Pancreas (tissue), 10 donors: ENCODE data around the gene ABCD2. TPM values are rescaled to one million over a fixed set of nuclear protein-coding genes. Genes with fewer than 3 reads are reported as not detected.

ENCODE experiments used
- ATAC-seq, 4 donors: fragments of 200-7000 bp; cut with Tn5 transposase; one replicate each; pipeline versions ENCODE4 v1.8.0 to v1.9.1; 2020; ENCODE audit warnings: mild to moderate bottlenecking in 4 of 4, moderate library complexity in 4 of 4
- DNase-seq, 6 donors: peaks; one replicate each; pipeline ENCODE4 v3.0.0-alpha.2; 2020
- FAIRE-seq: peaks from 2 replicates; lab custom pipeline; 2012; peaks lifted over from hg19 to GRCh38; lab: Jason Lieb, UNC
- H3K27ac ChIP-seq, 4 donors: fragments of 200-600 bp; sonication (generic); 1 replicate in 3 of 4; 2 replicates in 1 of 4; pipeline versions ENCODE4 v1.5.0 to v1.8.0; 2020
- H3K27me3 ChIP-seq, 4 donors: fragments of 200-600 bp; one replicate each; pipeline ENCODE4 v1.8.0; 2021
- H3K36me3 ChIP-seq, 3 donors: fragments of 200-600 bp; sonication (generic) in 1 of 3; one replicate each; pipeline versions ENCODE4 v1.5.0 to v1.8.0; 2020 to 2021
- H3K4me1 ChIP-seq, 3 donors: fragments of 200-600 bp; one replicate each; pipeline ENCODE4 v1.8.0; 2021
- H3K4me3 ChIP-seq, 4 donors: fragments of 200-600 bp; sonication (generic) in 2 of 4; one replicate each; pipeline versions ENCODE4 v1.5.0 to v1.8.0; 2020 to 2021
- H3K9me3 ChIP-seq, 4 donors: fragments of 200-600 bp; one replicate each; pipeline ENCODE4 v1.8.0; 2021
- WGBS, 2 donors: extraction: QIAGEN DNeasy Blood & Tissue Kit; methylation state at CpG; one replicate each; pipeline ENCODE4 v1.1.7; 2013; 5-methylcytosine and 5-hydroxymethylcytosine counted together
- intact Hi-C, 3 donors: fragments of 100-400 bp; cut with DNase I; formaldehyde crosslinking; loops; one replicate each; pipeline versions ENCODE4 v1.11.1 to v1.14.2; 2022
- polyA plus RNA-seq, 2 donors: library from polyadenylated mRNA; stranded (reverse); fragments of 200-250 nt; gene quantifications; one replicate each; pipeline ENCODE4 v1.2.3, GENCODE V29; 2013
- total RNA-seq, 6 donors: library from RNA; stranded (reverse); fragmentation: NEBNext Ultra II Directional in 4 of 6; extraction: Animal tissue kit (Norgen Biotek cat#: 25700) in 4 of 6; gene quantifications; one replicate each; pipeline versions ENCODE4 v1.2.1 to v1.2.4, GENCODE V29; 2021 to 2023
- TF ChIP-seq, protein P1 (sequence below), 4 donors: fragments of 200-600 bp; sonication (generic) in 3 of 4; IDR thresholded peaks; one replicate each; pipeline versions ENCODE4 v1.5.0 to v1.8.0; 2021; ENCODE audit warnings: antibody characterized with exemption in 4 of 4
- donor health status: healthy with polysubstance abuse.
- donor health status: DM: no; HTN: no; CAD: no; lungs with moderate emphysema.
- donor health status: DM: no; HTN: no; CAD: no.
- donor health status: control.
- donor health status: control.
- donor health status: Bipolar disorder and iron deficiency.
- donor health status: DM: yes; HTN: yes; CAD: no.
- donor health status: DM: no; HTN: no; CAD: no.
- donor health status: DM: no; HTN: no; CAD: no.
- donor health status: DM: yes; HTN: yes; CAD: no.

ABCD2 gene
- total and polyA plus RNA-seq, 8 donors, result 0.03 to 0.38 (median 0.05) TPM; not detected in 1

DNA sequence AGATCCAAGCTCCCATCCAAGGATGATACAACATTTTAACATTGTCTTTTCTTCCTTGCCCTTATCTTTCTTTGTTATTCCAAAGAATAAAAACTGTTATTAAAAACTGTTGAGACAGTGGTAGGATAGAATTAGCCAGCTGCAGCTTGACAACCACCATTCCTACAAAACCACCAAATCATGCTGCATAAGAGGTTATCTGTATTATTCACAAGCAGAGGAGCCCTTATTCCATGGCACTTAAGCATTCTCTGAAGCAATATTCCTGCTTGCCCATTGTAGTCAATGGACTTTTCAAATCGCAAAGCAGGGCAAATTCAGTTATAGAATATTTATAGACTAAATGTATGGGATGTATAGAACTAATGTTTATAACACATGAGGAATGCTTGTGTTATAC lies 3.4 kb downstream of the ABCD2 start:
- intact Hi-C loops, result no loop called here
- H3K27me3 ChIP-seq, result no peaks in the 10 kb centered on the region
- H3K4me1 ChIP-seq, result peaks cover 0 to 6% (median 3%) of the 10 kb centered on the region in 3 donors
- H3K27ac ChIP-seq, result no peak overlapping the region
- DNase-seq (no peak), FAIRE-seq (no peak), ATAC-seq (no peak)
- TF ChIP-seq, protein P1, sequence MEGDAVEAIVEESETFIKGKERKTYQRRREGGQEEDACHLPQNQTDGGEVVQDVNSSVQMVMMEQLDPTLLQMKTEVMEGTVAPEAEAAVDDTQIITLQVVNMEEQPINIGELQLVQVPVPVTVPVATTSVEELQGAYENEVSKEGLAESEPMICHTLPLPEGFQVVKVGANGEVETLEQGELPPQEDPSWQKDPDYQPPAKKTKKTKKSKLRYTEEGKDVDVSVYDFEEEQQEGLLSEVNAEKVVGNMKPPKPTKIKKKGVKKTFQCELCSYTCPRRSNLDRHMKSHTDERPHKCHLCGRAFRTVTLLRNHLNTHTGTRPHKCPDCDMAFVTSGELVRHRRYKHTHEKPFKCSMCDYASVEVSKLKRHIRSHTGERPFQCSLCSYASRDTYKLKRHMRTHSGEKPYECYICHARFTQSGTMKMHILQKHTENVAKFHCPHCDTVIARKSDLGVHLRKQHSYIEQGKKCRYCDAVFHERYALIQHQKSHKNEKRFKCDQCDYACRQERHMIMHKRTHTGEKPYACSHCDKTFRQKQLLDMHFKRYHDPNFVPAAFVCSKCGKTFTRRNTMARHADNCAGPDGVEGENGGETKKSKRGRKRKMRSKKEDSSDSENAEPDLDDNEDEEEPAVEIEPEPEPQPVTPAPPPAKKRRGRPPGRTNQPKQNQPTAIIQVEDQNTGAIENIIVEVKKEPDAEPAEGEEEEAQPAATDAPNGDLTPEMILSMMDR (IDR thresholded peaks at IDR 0.05), result no peak
- no peaks in the 10 kb centered on the region for H3K36me3 ChIP-seq
- 70 to 100% methylated on average over 1 of the region's 1 CpG for WGBS, 2 donors
- H3K9me3 ChIP-seq, result no peaks in the 10 kb centered on the region
- no peak overlapping the region for H3K4me3 ChIP-seq

DNA sequence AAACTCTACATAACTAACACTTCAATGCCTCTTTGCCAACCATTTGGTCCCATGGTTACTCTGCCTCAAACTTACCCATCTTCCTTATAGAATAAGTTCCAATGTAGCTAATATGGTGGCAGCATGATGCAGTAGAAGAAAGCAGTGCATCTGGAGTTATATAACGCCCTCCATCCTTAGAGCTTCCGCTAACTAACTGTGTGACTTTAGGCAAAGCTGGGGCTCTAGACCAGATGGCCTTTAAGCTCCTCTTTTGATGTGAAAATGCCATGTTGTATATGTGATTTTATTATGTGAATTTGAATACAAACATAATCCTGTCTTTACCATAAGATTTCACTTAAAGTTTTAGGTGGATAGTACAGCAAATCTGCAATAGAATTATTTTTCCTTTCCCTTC lies 6.1 kb downstream of the ABCD2 start:
- no peak overlapping the region for H3K4me3 ChIP-seq
- no peak for DNase-seq
- H3K36me3 ChIP-seq, result no peaks in the 10 kb centered on the region
- no peaks in the 10 kb centered on the region for H3K4me1 ChIP-seq
- intact Hi-C loops, result no loop called here
- no peak for ATAC-seq
- TF ChIP-seq, protein P1 (IDR thresholded peaks at IDR 0.05), result no peak
- no peaks in the 10 kb centered on the region for H3K27me3 ChIP-seq
- no peak overlapping the region for H3K27ac ChIP-seq
- no peaks in the 10 kb centered on the region for H3K9me3 ChIP-seq
- no peak for FAIRE-seq
- WGBS, 2 donors, result 75 to 95% methylated on average over 2 of the region's 2 CpGs

DNA sequence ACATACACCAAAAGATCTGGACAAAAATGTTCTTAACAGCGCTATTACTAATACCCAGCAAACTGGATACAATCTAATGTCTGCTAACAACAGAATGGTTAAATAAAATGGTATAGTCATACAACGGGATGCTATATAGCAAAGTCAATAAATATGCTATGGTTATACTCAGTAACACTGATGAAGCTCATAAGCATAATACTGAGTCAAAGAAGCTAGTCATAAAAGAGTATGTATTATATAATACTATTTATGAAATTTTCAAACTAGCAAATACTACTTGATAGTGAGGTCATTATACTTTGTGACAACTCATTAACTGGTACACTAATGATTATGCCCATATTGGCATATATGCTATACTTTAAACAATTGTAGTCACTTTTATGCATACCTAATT lies 7.4 kb downstream of the ABCD2 start:
- TF ChIP-seq, protein P1 (IDR thresholded peaks at IDR 0.05), result no peak
- no peak for ATAC-seq
- FAIRE-seq, result no peak

DNA sequence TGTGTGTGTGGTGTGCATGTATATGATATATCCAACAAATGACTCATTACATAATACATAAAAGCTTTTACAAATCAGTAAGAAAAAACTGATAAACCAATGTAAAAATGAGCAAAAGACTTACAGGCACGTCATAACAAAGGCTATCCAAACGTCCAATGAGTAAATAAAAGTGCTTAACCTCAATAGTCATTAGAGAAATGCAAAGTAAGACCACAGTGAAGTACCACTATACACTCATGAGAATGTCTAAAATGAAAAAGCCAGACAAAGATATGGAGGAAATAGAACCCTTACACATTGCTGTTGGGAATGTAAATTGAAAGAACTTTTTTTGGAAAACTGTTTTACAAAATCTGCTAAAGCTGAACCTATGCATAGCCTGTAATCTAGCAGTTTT lies 7.8 kb downstream of the ABCD2 start:
- Histone ChIP-seq H3K36me3 (no peaks in the 10 kb centered on the region), H3K4me1 (no peaks in the 10 kb centered on the region), H3K27me3 (no peaks in the 10 kb centered on the region), H3K27ac (no peak overlapping the region), H3K9me3 (no peaks in the 10 kb centered on the region), H3K4me3 (no peak overlapping the region)
- no peak for DNase-seq
- FAIRE-seq, result no peak
- 27 to 28% methylated on average over 2 of the region's 2 CpGs for WGBS, 2 donors
- intact Hi-C loops, result no loop called here
- no peak for ATAC-seq
- TF ChIP-seq, protein P1 (IDR thresholded peaks at IDR 0.05), result no peak

More for the DNA sequence above, 7.4 kb downstream of the ABCD2 start:
- Histone ChIP-seq H3K4me1 (no peaks in the 10 kb centered on the region), H3K27ac (no peak overlapping the region), H3K9me3 (no peaks in the 10 kb centered on the region), H3K36me3 (no peaks in the 10 kb centered on the region), H3K27me3 (no peaks in the 10 kb centered on the region), H3K4me3 (no peak overlapping the region)
- WGBS, 2 donors, result 50 to 60% methylated on average over 2 of the region's 2 CpGs
- DNase-seq, result no peak
- intact Hi-C loops, result no loop called here

DNA sequence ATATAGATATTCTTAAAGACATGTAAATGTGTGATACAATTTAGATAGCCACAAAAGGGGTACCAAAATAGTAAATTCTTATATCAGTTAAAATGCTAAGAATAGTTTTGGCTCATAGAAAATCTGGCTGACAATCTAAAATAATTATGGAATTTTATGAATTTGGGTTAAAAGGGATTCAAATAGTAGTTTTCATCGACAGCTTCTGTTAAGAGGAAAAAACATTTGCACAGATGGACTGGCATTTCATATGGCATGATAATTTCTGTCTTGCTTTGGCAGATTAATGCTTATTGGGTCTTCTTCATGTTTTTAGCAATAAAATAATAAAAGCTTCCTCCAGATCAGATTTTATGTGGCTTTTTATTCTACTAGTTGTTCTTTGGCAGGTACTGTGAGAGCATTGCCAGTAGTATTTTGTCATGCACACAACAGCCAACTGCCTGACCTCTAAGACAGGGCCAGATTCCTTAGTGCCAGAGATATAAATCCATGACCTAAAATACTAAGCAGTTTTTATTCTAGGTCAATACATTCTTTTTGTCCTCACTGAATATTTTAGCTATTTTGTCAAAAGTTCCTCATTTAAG lies 9.1 kb downstream of the ABCD2 start:
- Histone ChIP-seq H3K27me3 (no peaks in the 10 kb centered on the region), H3K4me1 (no peaks in the 10 kb centered on the region), H3K9me3 (no peaks in the 10 kb centered on the region), H3K27ac (no peak overlapping the region), H3K4me3 (no peak overlapping the region), H3K36me3 (no peaks in the 10 kb centered on the region)
- no peak for ATAC-seq
- TF ChIP-seq, protein P1 (IDR thresholded peaks at IDR 0.05), result no peak
- FAIRE-seq, result no peak
- DNase-seq, result no peak
- WGBS, 2 donors, result 78 to 90% methylated on average over 1 of the region's 1 CpG
- intact Hi-C loops, result no loop called here
